Inferior parietal cortex (tissue), 1 donor: Measurements from ENCODE around the gene SERPINA9.
"Not testable (repeated sequence)": the region's sequence is repeated elsewhere in the genome, so short reads cannot be mapped to it uniquely, and the experiment has no call there.

Experiments used
- DNase-seq: peaks from one replicate; pipeline ENCODE4 v3.0.0-alpha.2; 2016; ENCODE audit errors: extremely low spot score

The SERPINA9 gene, protein sequence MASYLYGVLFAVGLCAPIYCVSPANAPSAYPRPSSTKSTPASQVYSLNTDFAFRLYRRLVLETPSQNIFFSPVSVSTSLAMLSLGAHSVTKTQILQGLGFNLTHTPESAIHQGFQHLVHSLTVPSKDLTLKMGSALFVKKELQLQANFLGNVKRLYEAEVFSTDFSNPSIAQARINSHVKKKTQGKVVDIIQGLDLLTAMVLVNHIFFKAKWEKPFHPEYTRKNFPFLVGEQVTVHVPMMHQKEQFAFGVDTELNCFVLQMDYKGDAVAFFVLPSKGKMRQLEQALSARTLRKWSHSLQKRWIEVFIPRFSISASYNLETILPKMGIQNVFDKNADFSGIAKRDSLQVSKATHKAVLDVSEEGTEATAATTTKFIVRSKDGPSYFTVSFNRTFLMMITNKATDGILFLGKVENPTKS

DNA sequence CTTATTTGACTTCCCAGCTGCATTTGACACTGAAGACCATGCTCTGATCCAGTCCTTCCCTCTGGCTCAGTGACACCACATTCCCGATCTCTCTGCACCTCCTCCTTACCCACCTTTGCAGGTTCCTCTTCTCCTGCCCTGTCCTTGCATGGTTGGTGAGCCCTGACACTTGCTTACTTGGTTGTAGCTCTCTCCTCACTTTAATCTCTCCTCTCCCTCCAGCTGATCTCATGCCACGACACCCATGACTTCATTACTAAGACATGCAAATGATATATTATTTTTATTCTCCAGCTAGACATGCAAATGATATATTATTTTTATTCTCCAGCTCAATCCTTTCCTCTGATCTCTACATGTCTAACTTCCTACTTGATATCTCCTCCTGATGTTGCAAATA, at the start of gene SERPINA9:
Gene SERPINA9 (minus strand): TSS at position 175 of the 400 bp plus-strand sequence. CDS start 6,357 bp downstream, outside the sequence.
- no peak for DNase-seq

DNA sequence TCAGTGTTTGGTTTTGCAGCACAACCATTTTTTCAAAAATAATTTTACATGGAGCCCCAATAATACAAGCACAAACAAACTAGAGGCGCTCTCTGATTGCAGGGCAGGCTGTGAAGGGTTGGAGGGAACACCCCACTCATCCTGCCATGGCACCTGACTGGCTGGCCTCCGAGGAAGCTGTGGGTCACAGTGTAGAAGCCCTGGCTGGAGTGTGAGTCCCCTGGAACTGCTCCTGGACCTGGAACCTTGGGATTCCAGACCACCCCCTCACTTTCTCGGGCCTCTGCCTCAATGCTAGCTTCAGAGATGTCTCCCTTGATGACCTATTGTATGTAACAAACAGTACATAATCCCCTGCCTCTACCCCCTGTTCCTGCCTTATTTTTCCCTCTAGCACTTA, 48.1 kb upstream of the SERPINA9 start:
- no peak for DNase-seq

DNA sequence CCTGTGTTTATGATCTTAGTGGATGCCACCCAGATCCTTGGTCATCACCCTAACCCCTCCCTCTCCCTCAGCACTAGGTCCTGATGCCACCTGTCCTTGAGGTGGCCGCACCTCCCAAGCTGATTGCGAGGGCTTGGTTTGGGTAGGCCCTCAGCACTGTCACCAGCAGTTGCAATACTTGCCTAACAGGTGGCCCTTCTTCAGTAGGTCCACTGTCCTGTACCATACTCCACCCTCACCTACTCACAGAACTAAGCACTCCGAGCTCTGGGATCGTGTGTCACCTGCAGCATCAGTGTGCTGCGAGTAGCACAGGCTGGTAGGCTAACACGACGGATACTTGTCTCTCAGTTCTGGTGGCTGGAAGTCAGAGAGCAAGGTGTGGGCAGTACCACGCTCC, 47.3 kb upstream of the SERPINA9 start:
- DNase-seq = no peak

DNA sequence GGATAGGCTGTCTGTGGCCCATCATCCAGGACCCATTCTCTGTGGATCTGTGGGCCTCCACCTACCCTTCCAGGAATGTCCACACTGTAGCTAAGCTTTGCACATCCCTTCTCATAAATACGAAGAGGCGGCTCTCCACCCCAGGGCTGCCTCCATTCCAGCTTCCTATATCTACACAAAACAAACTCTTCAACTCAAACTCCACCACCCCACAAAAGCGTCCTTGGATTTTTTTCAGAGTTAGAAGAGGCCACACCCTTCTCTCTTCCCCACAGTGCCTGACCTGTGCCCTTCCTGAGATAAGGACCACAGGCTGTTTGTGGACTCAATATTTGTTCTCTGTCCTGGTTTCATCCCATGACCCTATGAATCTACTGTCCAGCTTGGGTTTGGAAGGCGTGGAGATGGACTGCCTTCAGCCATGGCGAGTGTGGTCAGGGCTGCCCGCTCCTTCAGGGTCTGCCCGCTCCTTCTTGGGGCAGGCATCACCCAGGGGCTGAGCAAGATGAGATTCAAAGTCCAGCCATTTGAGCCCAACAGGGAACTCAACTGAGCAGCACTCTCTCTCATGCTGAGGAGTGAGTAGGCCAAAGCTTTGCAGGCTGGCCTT, 46.2 kb upstream of the SERPINA9 start:
- no peak for DNase-seq

DNA sequence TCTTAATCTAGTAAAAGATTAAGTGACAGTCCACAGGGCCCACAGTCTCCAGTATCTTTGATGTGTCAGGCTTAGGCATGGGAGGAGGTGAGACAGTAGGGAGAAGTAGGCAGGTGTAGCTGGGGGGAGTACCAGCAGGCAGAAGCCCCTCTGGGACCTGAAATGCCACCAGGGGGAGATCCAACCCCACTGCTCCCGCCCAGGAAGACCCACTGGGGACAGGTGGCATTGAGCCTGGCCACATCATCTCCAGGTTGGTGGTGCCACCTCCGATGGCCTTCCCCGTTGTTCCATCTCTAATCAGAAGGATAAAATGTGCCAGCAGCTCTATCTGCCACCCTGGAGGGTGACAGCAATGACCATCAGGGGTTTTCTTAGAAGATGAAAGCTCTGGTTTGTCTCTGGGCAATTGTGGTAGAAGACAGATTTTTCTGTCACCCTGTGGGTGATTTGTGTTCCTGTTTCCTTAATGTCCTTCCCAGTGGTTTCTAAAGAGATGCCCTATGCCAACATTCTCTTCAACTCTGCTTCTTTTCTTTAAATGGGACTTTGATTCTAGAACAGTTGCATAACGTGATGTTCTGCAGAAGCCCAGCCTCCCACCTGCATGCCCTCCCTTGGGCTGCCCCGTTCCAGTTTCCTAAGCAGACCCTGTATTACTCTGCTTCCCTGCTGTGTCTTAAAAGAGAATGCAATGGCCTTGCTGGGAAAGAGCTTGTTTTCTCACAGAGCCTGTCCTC, 45.5 kb upstream of the SERPINA9 start:
- no peak for DNase-seq

DNA sequence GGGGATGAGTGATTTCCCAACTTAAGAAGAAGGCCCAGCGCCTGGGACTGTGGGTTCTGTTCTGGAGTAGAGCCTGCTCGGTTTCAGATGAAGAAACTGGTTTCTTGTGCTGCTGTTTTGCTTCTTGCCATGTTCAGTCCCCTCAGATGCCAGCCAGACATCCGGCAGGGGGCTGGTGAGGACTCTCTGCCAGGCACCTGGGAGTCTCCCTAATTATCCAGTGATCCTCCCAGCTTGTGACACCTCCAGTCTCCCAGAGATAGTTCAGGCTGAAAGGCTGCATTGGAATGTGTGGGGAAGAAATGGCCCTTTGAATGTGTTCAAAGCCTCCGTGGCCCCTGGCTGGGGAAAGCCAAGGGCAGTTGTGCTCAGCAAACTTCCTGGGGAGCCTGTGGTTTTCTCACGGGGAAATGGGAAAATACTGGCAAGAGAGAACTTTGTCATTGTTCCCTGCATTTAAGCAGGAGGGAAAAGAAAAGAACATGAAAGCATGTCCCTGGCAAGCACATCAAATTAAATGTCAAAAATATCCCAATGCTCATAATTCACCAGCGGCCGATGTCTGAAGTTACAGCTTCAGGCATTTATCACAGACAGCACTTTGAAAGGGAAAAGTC, 41.8 kb upstream of the SERPINA9 start:
- DNase-seq = no peak

DNA sequence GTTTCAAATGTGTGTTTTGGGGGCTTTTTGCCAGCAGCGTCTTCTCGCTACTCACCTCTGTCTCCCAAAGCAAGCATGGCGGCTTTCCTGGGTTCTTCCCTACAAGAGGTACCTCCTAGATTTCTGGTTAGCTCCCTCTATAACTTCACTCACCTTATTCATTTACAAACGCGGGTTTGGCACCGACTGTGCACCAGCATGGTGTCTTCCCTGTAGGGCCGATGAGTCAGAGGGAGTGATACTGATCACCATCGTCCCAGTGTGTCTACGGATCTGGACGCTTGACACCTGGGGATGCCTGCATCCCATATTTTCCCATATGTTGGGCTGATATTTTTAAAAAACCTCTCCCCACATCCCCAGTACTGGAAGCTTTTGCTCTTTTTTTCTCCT, 41.2 kb upstream of the SERPINA9 start:
- DNase-seq = no peak

DNA sequence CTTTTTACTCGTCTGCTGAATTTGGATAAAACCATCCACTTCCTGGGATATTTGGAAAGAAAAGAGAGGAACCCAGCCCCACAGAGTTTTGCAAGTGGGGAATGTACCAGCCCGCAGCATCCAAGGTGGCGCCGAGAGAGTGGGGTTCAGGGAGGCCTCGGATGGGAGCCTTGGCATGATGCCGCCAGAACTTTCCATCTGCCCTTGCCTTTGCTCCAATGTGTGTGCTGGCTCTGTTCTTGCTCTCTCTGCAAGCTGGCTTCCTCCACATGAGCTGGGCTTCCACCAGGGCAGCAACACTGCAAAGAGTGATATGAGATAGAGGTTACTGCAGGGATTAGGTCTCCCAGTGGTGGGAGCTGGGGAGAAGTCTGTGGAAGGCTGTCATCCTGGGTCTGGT, 39.9 kb upstream of the SERPINA9 start:
- DNase-seq = no peak

DNA sequence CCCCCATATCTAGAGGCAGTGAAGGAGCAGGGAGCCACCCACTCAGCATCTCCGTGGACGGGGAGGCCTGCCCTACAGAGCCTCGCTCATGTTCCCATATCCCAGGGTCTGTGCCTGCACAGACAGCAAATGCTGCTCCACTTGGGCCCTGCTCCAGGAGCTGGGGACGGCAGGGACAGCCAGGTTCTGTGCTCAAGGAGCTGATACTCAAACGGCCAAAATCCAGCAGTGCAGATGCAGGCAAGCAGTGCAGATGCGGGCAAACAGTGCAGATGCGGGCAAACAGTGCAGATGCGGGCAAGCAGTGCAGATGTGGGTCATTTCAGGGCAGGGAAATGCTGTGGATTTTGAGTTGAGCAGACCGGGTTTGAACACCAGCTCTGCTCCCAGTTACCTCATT, 39.4 kb upstream of the SERPINA9 start:
- no peak for DNase-seq

DNA sequence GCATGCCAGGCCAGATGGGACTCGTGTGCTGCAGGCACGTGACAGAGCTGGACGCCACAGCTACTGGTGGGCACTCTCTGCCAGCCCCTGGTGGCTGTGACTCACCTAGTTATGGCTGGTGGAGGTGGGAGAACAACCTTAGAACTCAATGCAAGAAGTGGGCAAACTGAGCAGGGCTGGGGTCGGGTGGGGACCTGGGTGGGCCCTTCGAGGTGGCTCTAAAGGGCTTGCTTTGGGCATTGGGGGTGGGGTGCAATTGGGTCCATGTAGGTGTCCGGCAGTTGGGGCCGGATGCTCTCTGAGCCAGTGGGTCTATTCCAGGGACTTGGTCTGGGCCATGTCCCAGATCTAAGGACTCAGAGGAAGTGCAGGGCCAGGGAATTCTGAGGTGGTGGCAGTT, 38.4 kb upstream of the SERPINA9 start:
- DNase-seq = no peak

DNA sequence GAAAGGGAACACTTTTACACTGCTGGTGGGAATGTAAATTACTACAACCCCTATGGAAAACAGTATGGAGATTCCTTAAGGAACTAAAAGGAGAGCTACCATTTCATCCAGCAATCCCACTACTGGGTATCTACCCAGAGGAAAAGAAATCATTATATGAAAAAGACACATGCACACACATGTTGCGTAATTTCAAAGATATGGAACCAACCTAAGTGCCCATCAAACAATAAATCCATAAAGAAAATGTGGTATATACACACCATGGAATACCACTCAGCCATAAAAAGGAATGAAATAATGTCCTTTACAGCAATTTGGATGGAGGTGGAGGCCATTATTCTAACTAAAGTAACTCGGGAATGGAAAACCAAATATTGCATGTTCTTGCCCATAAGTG, 34.5 kb upstream of the SERPINA9 start:
- not testable (repeated sequence) for DNase-seq

DNA sequence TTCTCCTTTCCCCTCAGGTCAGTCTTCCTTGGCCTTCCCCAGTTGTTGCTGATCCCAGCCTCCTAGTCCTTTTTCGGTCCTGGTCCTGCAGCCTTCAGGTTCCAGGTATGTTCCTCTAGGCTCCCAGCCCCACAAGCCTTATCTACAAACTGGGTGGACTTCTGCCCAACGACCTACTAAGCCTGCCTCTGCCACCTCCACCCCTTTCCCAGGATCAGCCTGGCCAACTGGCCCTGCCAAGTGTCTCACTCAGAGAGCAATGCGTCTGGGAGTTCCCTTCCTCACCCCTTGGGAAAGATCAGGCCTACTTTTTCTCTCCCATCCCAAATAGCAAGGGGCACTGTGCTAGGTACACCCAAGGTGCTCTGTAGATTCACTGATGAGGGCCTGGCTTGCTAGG, 33.4 kb upstream of the SERPINA9 start, which contains the start of gene SERPINA12:
Gene SERPINA12 (minus strand): TSS at position 114 of the 400 bp plus-strand sequence. CDS start 11,072 bp downstream, outside the sequence.
- DNase-seq = no peak

DNA sequence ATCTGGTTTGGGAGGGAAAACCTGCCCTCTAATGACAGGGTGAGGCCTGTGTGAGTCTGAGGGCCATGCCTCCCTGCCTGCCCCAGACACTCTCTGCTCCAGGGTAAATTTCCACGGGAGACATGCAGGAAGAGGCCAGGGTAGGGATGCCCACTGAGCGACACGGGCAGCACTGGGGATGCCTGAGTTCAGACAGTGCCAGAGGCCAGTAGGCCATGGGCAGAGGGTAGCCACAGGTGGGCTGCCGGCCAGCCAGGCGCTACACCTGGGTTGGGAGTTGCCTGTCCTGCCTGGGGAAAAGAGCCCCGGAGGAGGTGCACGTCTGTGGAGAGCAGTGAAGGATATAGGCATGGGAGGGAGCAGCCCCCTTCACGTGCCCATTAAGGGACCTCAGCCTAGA, 29.6 kb upstream of the SERPINA9 start:
- no peak for DNase-seq

DNA sequence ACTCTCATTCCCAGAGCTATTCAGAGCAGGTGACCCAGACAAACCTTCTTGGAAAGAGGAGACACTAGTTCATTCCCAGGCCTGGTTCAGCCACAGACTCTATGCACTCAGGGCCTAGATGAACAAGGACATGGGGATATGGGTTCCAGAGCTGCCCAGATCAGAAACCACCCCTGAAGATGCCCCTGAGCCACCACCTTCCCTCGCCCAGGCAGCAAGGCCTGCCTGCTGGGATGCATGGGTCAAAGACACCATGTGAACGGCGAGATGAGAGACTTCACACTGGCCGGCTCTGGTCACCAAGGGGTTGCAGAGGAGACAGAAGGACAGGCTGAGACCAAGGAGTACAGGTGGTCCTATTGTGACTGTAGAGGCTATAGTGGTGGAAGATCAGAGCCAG, 29.2 kb upstream of the SERPINA9 start:
- DNase-seq = no peak

DNA sequence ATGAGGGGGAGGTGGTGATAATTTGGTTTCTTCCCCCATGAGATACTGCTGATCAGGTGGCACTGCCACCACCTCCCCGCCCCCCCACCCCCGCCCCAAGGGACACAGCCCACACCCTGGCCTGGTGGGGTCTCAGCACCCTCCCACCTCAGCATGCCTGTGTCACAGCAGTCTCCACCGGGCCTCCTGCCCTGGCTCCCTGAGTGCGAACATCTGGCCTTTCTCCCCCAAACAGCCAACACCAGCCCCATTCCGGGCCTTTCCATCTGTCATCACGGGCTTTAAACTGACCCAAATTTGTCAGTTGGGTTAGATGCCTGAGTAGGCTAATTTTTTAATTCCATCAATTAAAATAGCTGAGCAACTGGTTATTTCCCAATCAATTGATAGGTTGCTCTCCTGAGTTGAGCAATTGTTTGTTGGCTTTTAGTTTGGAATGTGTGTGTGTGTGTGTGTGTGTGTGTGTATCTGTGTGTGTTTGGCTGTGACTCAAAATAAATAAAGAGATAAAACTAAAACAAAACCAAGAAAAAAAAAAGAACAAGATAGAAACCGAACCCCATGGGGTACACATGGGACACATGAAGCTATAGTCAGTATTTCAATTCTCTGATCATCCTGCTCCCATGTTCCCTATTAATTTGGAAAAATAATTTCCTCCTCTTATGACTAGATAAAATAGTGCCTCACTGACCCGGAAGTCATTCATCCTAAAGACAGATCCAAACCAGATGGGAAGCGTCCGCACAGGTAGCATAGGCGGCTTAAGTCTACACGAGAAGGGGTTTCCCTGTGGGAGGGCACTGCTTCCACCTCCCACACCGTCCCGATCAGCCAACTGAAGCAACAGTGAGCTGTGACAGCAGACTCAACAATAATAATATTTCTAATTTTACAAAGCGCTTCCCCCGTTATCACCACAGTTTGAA, 25.9 kb upstream of the SERPINA9 start:
- no peak for DNase-seq

DNA sequence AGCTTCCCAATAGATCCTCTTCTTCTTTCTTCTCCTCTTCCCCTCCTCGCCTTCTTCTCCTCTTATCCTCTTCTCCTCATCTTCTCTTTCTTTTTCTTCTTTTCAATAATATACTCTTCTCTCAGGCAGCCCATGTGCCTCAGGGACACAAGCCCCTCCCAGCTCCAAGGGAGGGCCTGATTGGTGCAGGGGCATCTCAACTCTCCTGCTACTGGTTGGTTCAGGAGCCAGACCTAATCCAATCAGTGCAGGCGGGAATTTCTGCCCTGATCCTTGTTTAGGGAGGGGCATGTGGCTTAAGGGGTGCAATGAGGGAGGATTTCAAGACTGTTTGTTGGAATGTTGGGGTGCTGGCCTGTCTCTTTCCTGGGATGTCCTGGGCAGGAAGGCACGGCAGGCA, 24.3 kb upstream of the SERPINA9 start:
- DNase-seq = no peak

DNA sequence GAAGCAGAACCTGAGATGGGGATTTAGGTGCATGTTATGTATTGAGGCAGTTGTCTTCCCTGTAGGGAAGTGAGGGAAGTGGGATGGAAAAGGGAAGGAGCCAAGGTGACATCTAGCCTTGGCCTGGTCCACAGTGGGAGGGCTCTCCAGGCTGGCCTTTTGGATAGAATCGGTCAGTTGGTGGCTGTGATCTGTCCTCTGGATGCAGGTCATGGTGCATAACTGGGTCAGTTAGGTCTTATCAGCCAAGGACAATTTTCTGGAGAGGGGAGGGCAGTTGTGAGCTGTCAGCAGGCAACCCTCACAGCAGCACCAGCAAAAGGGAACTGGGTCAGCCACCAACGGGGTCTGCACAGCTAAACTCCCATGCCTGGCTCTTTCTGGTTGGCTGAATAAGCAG, 23.7 kb upstream of the SERPINA9 start:
- no peak for DNase-seq

DNA sequence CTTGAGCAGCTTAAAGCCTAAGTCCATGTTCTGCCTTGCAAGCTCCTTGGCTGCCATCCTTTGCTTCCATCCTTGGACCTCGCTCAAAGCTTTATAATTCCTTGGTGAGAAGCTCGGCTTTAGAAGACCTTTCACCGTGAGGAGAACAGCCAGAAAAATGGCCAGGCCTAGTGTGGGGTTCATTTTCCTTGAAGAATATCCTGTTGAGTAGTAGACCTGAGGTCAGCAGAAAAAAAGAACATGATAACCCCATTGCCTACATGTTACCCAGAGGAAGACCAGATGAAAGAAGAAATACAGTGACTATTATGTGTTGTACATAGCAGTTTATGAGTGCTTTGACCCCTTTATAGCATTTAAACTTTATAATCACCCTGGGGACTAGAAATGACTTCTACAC, 22.2 kb upstream of the SERPINA9 start:
- DNase-seq = no peak

DNA sequence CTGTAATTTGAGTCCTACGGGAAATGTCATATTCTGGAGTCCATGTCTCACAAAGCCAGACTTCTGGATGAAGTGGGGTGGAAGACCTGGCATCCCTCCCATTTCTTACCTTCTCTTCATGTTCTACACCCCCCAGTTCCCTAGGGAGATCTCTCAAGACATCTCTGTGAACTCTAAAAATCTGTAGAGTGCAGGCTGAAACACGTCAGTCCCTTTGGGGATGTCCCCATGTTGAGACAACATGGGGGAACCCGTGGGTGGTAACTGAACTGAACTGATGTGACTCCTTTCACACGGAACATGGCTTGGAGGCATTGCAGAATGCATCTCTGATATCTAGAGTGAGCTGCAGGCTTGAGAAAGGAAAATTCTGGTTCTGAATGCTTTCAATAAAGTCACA, 18.1 kb upstream of the SERPINA9 start:
- DNase-seq = no peak

DNA sequence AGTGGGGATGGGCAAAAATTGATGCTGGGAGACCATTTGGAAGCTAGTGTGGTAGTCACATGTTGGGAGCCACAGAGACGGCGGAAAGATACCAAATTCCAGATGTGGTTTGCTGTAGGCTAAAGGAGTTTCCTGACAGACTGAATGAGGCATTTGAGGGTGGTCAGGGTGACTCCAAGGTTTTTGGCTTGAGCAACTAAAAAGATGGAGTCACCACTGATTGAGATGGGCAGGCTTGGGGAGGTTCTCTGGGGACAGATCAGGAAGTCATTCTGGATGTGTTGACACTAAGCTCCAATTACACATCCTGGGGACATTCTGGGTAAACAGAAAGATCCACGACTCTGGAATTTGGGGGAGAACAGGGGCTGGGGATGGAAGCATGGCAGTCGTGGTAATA, 15.5 kb upstream of the SERPINA9 start:
- DNase-seq = no peak

DNA sequence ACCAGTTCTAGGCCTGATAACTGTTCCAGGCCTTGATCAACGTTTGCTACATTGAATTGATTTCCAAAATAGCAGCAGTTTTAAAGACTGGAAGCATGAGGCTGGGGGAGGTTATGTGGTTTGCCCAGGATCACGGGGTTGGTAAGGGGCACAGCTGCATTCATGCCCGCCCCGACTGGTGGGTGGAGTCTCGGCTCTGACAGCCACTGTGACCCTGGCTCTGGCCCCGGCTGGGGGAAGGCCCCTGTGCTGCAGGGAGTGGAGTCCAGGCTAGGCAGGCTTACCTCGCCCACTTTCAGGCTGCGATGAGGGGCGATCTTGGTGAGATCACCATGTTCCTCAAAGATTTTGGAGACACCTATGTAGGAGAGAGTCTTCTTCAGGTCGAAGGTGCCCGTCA, 13.3 kb upstream of the SERPINA9 start:
- no peak for DNase-seq
